Large intestine (tissue), 3 donors: Measurements from ENCODE around the gene ANP32D. TPM values are rescaled to one million over a fixed set of nuclear protein-coding genes. Genes with fewer than 3 reads are reported as not detected.
"Not testable (repeated sequence)": the region's sequence is repeated elsewhere in the genome, so short reads cannot be mapped to it uniquely, and the experiment has no call there.

Experiments
- DNase-seq, 2 donors: peaks; one replicate each; pipeline versions ENCODE4 v3.0.0 to v3.0.0-alpha.2; 2013
- H3K27ac ChIP-seq: one replicate; pipeline ENCODE4 v1.5.1; 2013; ENCODE audit warnings: low read length
- H3K27me3 ChIP-seq: 2 replicates; pipeline ENCODE4 v1.6.1; 2013; ENCODE audit warnings: low read length; ENCODE audit not compliant: control insufficient read depth, insufficient read depth
- H3K36me3 ChIP-seq: 2 replicates; pipeline ENCODE4 v1.6.1; 2013; ENCODE audit warnings: low read length; ENCODE audit not compliant: control insufficient read depth, insufficient read depth
- H3K4me1 ChIP-seq: one replicate; pipeline ENCODE4 v1.6.1; 2013; ENCODE audit warnings: low read length; ENCODE audit not compliant: control insufficient read depth, insufficient read depth
- H3K4me3 ChIP-seq: one replicate; pipeline ENCODE4 v1.5.1; 2013; ENCODE audit warnings: low read length
- H3K9me3 ChIP-seq: one replicate; pipeline ENCODE4 v1.6.1; 2013; ENCODE audit warnings: mild to moderate bottlenecking, low read depth, low read length, moderate library complexity; ENCODE audit not compliant: control insufficient read depth
- WGBS: methylation state at CpG from one replicate; pipeline ENCODE4 v1.1.5; 2013; ENCODE audit warnings: low lambda C conversion rate; ENCODE audit not compliant: insufficient coverage; 5-methylcytosine and 5-hydroxymethylcytosine counted together
- polyA plus RNA-seq: library from polyadenylated mRNA; unstranded; fragments of 120-200 nt; gene quantifications from one replicate; pipeline ENCODE4 v1.2.1, GENCODE V29; 2013

ANP32D gene
- polyA plus RNA-seq, 1 donor = not detected

- H3K27ac ChIP-seq = no peak overlapping the region
- no CpG with 5 or more reads among the region's 2 CpGs for WGBS
These were observed 16.7 kb downstream of the ANP32D start for GRCh38 chr12:48489012-48489411.

GRCh38 chr12:48489456-48489855 lies 17.1 kb downstream of the ANP32D start:
- not testable (repeated sequence) for H3K36me3 ChIP-seq, DNase-seq, H3K27ac ChIP-seq, H3K4me1 ChIP-seq, H3K4me3 ChIP-seq, H3K9me3 ChIP-seq, H3K27me3 ChIP-seq
- no CpG with 5 or more reads among the region's 7 CpGs for WGBS

More at GRCh38 chr12:48489012-48489411, 16.7 kb downstream of the ANP32D start:
- Histone ChIP-seq H3K4me3 (no peak overlapping the region), H3K9me3 (no peaks in the 10 kb centered on the region), H3K27me3 (no peaks in the 10 kb centered on the region), H3K4me1 (no peaks in the 10 kb centered on the region), H3K36me3 (no peaks in the 10 kb centered on the region)
- no peak for DNase-seq

DNA sequence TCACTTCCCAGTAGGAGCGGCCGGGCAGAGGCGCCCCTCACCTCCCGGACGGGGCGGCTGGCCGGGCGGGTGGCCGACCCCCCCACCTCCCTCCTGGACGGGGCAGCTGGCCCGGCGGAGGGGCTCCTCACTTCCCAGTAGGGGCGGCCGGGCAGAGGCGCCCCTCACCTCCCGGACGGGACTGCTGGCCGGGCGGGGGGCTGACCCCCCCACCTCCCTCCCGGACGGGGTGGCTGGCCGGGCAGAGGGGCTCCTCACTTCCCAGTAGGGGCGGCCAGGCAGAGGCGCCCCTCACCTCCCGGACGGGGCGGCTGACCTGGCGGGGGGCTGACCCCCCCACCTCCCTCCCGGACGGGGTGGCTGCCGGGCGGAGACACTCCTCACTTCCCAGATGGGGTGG lies 27.9 kb downstream of the ANP32D start:
- not testable (repeated sequence) for H3K4me1 ChIP-seq, DNase-seq, H3K27ac ChIP-seq, H3K4me3 ChIP-seq, H3K36me3 ChIP-seq, H3K27me3 ChIP-seq, H3K9me3 ChIP-seq
- no CpG with 5 or more reads among the region's 32 CpGs for WGBS

DNA sequence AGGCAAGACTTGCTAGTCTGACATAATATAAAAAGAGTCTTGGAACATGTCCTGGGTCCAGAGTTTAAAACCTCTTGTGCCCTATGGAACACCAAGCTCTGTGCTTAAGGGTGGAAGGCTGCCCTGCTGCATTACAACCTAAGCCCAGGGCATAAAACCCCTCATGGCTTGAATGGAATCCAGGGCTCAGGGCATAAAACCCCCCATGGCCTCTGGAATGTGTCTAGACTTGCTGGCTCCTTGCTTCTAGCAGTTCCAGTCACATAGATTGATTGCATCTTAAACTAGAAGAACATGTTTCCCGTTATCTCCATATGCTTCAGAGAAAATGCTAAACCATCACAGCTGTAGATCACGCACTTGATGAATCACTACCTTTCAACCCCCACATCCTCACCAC lies 34.5 kb downstream of the ANP32D start:
- not testable (repeated sequence) for H3K27ac ChIP-seq, DNase-seq, H3K4me3 ChIP-seq, H3K27me3 ChIP-seq, H3K36me3 ChIP-seq, H3K4me1 ChIP-seq, H3K9me3 ChIP-seq
- WGBS = no CpG with 5 or more reads among the region's 2 CpGs

DNA sequence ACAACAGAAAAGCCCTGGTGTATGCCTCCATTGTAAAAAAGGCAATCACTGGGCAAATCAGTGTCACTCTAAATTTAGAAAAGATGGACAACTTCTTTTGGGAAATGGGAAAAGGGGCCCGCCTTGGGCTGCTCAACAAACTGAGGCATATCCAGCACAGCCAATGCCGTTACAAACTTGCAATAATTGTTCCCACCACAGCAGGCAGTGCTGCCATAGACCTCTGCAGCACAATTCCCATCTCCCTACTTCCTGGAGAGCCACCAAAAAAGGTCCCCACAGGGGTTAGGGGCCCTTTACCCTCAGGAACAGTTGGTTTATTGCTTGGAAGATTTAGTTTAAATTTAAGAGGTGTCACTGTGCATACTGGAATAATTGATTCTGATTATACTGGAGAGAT lies 36.6 kb downstream of the ANP32D start:
- Histone ChIP-seq H3K27me3 (no peaks in the 10 kb centered on the region), H3K36me3 (no peaks in the 10 kb centered on the region), H3K4me3 (no peak overlapping the region), H3K4me1 (no peaks in the 10 kb centered on the region), H3K9me3 (no peaks in the 10 kb centered on the region), H3K27ac (no peak overlapping the region)
- no CpG with 5 or more reads among the region's 2 CpGs for WGBS
- no peak for DNase-seq

- no peak overlapping the region for H3K4me3 ChIP-seq
- no peaks in the 10 kb centered on the region for H3K27me3 ChIP-seq
- DNase-seq = no peak
- no peaks in the 10 kb centered on the region for H3K9me3 ChIP-seq
- WGBS = 20% methylated on average over 1 of the region's 1 CpG
- H3K4me1 ChIP-seq = no peaks in the 10 kb centered on the region
- H3K27ac ChIP-seq = no peak overlapping the region
- H3K36me3 ChIP-seq = no peaks in the 10 kb centered on the region
These were observed 37.8 kb downstream of the ANP32D start for GRCh38 chr12:48510111-48510510.

DNA sequence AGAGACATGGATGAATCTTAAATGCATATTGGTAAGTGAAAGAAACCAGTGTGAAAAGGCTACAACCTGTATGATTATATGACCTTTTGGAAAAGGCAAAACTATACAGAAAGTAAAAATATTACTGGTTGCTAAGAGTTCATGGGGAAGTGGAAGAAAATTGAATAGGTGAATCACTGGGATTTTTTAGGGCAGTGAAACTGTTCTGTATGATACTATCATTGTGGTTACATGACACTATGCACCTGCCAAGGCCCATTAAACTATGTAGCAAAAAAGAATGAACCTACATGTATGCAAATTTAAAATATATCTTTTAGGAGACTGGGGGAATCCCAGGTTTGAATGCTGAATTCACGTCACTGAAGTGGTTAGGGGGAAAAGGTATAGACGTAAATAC lies 40.5 kb downstream of the ANP32D start:
- Histone ChIP-seq H3K27ac (no peak overlapping the region), H3K4me3 (no peak overlapping the region), H3K9me3 (no peaks in the 10 kb centered on the region), H3K27me3 (no peaks in the 10 kb centered on the region), H3K4me1 (no peaks in the 10 kb centered on the region), H3K36me3 (no peaks in the 10 kb centered on the region)
- DNase-seq = no peak
- 100% methylated on average over 2 of the region's 2 CpGs for WGBS

DNA sequence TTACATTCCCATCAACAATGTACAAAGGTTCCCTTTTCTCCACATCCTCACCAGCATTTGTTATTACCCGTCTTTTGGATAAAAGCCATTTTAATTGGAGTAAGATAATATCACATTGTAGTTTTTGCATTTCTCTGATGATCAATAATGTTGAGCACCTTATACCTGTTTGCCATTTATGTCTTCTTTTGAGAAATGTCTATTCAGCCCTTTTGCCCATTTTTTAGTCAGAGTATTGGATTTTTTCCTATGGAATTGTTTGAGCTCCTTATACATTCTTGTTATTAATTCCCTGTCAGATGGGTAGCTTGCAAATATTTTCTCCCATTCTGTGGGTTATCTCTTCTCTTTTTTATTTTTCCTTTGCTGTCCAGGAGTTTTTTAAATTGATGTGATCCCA lies 42.4 kb downstream of the ANP32D start:
- Histone ChIP-seq H3K36me3 (no peaks in the 10 kb centered on the region), H3K9me3 (no peaks in the 10 kb centered on the region), H3K27ac (no peak overlapping the region), H3K4me3 (no peak overlapping the region), H3K4me1 (no peaks in the 10 kb centered on the region), H3K27me3 (no peaks in the 10 kb centered on the region)
- no CpG with 5 or more reads among the region's 1 CpG for WGBS
- no peak for DNase-seq

DNA sequence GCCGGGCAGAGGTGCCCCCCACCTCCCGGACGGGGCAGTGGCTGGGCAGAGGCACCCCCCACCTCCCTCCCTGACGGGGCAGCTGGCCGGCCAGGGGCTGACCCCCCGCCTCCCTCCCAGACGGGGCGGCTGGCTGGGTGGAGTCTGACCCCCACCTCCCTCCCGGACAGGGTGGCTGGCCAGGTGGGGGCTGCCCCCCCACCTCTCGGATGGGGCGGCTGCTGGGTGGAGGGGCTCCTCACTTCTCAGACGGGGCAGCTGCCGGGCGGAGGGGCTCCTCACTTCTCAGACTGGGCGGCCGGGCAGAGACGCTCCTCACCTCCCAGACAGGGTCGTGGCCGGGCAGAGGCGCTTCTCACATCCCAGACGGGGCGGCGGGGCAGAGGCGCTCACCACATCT lies 48.0 kb downstream of the ANP32D start:
- H3K4me1 ChIP-seq, H3K9me3 ChIP-seq, H3K27me3 ChIP-seq, H3K4me3 ChIP-seq, H3K36me3 ChIP-seq, H3K27ac ChIP-seq, DNase-seq: not testable (repeated sequence)
- no CpG with 5 or more reads among the region's 24 CpGs for WGBS

Other genes with a start within 250 kb of the ANP32D start
- gene ZNF641, start 121.6 kb upstream of the ANP32D start, polyA plus RNA-seq = 23.0 TPM
- not detected for gene C12orf54, start 9.9 kb downstream of the ANP32D start, polyA plus RNA-seq
- gene OR8S1, start 53.1 kb downstream of the ANP32D start, polyA plus RNA-seq = not detected
- not detected for gene LALBA, start 97.5 kb downstream of the ANP32D start, polyA plus RNA-seq
- gene KANSL2, start 209.7 kb downstream of the ANP32D start, polyA plus RNA-seq = 33.8 TPM
- gene CCNT1, start 244.1 kb downstream of the ANP32D start, polyA plus RNA-seq = 20.8 TPM